K562 treated with DMSO at 1 percent for 48 hours (cell line): ENCODE data around the gene FAM241A. TPM values are rescaled to one million over a fixed set of nuclear protein-coding genes. Genes with fewer than 3 reads are reported as not detected.

Experiments
- total RNA-seq: library from RNA; unstranded; fragments of 300-600 nt; gene quantifications from 2 replicates; pipeline ENCODE4 v1.2.3, GENCODE V29; 2022; ENCODE audit warnings: low replicate concordance; ENCODE audit errors: extremely low read depth

Gene FAM241A
- total RNA-seq = not detected in 2 replicates

DNA sequence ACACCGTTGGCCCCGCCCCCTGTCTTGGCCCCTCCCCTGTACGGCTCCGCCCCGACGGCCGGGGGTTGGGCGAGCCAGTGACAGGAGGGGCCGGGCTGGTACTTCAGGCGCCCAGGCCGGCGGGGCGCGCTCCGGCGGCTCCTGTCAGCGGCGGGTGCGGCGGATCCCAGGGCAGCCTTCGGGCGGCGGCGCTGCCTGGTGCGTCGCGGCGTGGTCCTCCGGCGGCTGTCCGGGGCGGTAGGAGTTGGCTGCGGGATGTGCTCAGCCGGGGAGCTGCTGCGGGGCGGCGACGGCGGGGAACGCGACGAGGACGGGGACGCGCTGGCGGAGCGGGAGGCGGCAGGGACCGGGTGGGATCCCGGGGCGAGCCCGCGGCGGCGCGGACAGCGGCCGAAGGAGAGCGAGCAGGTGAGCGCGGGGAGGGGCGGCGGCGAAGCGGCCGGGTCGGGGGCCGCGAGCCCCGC lies at the start of gene FAM241A:
TSS of gene FAM241A (plus strand) at position 129 of the 464 bp plus-strand sequence. CDS start at position 256, 127 bp downstream.

GRCh38 chr4:112231779-112232713 lies 86.8 kb downstream of the FAM241A start, which contains the start of gene AP1AR:
Gene AP1AR (plus strand): TSS chr4:112231787. CDS start chr4:112232092, 305 bp downstream.

Other genes with a start within 250 kb of the FAM241A start
- not detected in 2 replicates for gene AP1AR, start 86.3 kb downstream of the FAM241A start, total RNA-seq
- gene TIFA, start 140.4 kb downstream of the FAM241A start, total RNA-seq = not detected in 2 replicates
- gene ALPK1, start 151.9 kb downstream of the FAM241A start, total RNA-seq = not detected in 2 replicates